ENCODE results near the gene TGFBI. TPM values are rescaled to one million over a fixed set of nuclear protein-coding genes. Genes with fewer than 3 reads are reported as not detected.
A peak's percentile ranks its signal among the peaks of the same experiment; 100 is the strongest.

The TGFBI gene
- total and polyA plus RNA-seq, 12 donors = 29.6 to 137 (median 50.4) TPM

GRCh38 chr5:136015966-136016650 lies 12.7 kb upstream of the TGFBI start:
- intact Hi-C loops (cut with DNase I) = no loop called here
- Histone ChIP-seq H3K27me3 (no peaks in the 10 kb centered on the region), H3K9me3 (no peaks in the 10 kb centered on the region), H3K27ac (peak overlapping the region in 1 of 10 donors; percentile 70), H3K4me1 (peaks cover 7 to 96% (median 39%) of the 10 kb centered on the region in 9 donors), H3K36me3 (no peaks in the 10 kb centered on the region), H3K4me3 (no peak overlapping the region)
- TF ChIP-seq, protein P1, sequence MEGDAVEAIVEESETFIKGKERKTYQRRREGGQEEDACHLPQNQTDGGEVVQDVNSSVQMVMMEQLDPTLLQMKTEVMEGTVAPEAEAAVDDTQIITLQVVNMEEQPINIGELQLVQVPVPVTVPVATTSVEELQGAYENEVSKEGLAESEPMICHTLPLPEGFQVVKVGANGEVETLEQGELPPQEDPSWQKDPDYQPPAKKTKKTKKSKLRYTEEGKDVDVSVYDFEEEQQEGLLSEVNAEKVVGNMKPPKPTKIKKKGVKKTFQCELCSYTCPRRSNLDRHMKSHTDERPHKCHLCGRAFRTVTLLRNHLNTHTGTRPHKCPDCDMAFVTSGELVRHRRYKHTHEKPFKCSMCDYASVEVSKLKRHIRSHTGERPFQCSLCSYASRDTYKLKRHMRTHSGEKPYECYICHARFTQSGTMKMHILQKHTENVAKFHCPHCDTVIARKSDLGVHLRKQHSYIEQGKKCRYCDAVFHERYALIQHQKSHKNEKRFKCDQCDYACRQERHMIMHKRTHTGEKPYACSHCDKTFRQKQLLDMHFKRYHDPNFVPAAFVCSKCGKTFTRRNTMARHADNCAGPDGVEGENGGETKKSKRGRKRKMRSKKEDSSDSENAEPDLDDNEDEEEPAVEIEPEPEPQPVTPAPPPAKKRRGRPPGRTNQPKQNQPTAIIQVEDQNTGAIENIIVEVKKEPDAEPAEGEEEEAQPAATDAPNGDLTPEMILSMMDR (IDR thresholded peaks at IDR 0.05) = no peak
- DNase-seq = no peak
- ATAC-seq = no peak
- 95% methylated on average over 2 of the region's 2 CpGs for WGBS, 2 donors

GRCh38 chr5:136016945-136017530 lies 11.8 kb upstream of the TGFBI start:
- 67 to 80% methylated on average over 2 of the region's 2 CpGs for WGBS, 2 donors
- H3K9me3 ChIP-seq = no peaks in the 10 kb centered on the region
- TF ChIP-seq, protein P1 (IDR thresholded peaks at IDR 0.05) = no peak
- intact Hi-C loops (cut with DNase I) = no loop called here
- ATAC-seq (no peak), DNase-seq (no peak)
- H3K27ac ChIP-seq = peak overlapping the region in 1 of 10 donors; percentile 70
- H3K4me1 ChIP-seq = peaks cover 7 to 94% (median 31%) of the 10 kb centered on the region in 9 donors
- H3K36me3 ChIP-seq = no peaks in the 10 kb centered on the region
- no peak overlapping the region for H3K4me3 ChIP-seq
- no peaks in the 10 kb centered on the region for H3K27me3 ChIP-seq

DNA sequence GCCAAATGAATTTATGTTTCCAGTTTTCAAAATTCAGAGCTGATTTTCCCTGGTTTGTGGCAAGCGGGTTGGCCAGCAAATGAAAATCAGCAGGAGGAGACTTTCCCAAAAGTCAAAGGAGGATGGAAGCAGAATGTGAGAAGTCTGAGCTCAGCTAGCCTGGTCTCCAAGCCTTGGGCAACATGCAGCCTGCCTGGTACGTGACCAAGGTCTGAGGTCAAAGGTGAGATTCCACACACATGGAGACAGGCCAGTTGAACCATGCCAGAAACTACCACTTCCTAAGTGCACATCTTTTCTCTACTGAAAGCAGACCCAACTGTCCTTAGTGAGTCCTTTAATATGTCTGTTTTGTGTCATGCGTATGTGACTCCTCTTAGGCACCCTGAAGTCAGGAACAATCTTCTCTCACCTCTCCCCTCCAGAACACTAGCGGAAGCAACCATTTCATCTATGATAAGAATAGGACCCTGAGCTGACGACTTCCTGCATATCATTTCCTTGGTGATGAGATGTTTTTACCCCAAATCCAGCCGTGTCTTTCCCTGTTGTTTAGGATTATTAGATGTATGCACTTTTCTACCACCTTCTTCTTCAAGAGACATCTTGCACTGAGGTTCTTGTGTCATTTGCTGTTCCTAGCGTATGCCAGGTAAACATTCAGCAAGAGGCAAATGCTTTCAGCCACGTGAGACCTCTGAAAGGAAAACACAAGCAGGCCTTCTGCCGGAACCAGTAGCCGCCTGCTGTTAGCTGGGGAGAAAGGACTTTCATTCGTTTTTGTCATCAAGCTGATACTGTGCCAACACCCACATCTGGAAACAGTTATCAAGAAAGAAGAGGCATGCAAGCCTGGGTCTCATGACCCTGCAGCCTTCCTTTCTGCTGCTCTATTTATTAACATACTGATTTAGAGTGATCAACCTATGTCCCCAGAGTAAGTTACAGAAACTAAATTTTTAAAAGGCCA lies 9.7 kb upstream of the TGFBI start:
- intact Hi-C loops (cut with DNase I) = no loop called here
- peak; percentile 58 to 88 (median 80) for ATAC-seq
- H3K9me3 ChIP-seq = no peaks in the 10 kb centered on the region
- H3K36me3 ChIP-seq = no peaks in the 10 kb centered on the region
- peak in 1 of 2 donors; percentile 87 for DNase-seq
- H3K4me3 ChIP-seq = no peak overlapping the region
- WGBS, 2 donors = 39 to 44% methylated on average over 11 of the region's 11 CpGs
- H3K27me3 ChIP-seq = no peaks in the 10 kb centered on the region
- TF ChIP-seq, protein P1 (IDR thresholded peaks at IDR 0.05) = peak in 7 of 9 donors; percentile 22 to 53 (median 40)
- H3K27ac ChIP-seq = peak overlapping the region in 9 of 10 donors; percentile 2 to 88 (median 67)
- H3K4me1 ChIP-seq = peaks cover 5 to 87% (median 33%) of the 10 kb centered on the region in 9 donors

- peak overlapping the region in 9 of 10 donors; percentile 2 to 88 (median 67) for H3K27ac ChIP-seq
- peaks cover 5 to 87% (median 36%) of the 10 kb centered on the region in 9 donors for H3K4me1 ChIP-seq
- TF ChIP-seq, protein P1 (IDR thresholded peaks at IDR 0.05) = no peak
- intact Hi-C loops (cut with DNase I) = loop anchor here in 3 of 10 donors (5.0 to 10.0 kb wide), 3 partner anchors 37 to 45 kb away; no protein-coding TSS in a partner anchor
- ATAC-seq (no peak), DNase-seq (no peak)
- no peak overlapping the region for H3K4me3 ChIP-seq
- no peaks in the 10 kb centered on the region for H3K9me3 ChIP-seq
- H3K27me3 ChIP-seq = no peaks in the 10 kb centered on the region
- WGBS, 2 donors = 74 to 78% methylated on average over 2 of the region's 2 CpGs
- no peaks in the 10 kb centered on the region for H3K36me3 ChIP-seq
These were observed 8.8 kb upstream of the TGFBI start for GRCh38 chr5:136020001-136020382.
